GM23248 (cell line): Measurements from ENCODE around the gene SNAI3. TPM values are rescaled to one million over a fixed set of nuclear protein-coding genes. Genes with fewer than 3 reads are reported as not detected.

Experiments used
- DNase-seq: peaks from one replicate; pipeline ENCODE4 v3.0.0-alpha.2; 2015
- H2AFZ ChIP-seq: fragments of 200-600 bp; sonication (generic); 2 replicates; pipeline ENCODE4 v1.6.1; 2016; ENCODE audit warnings: antibody characterized with exemption
- H3F3A ChIP-seq: fragments of 200-600 bp; sonication (generic); 2 replicates; pipeline ENCODE4 v1.6.1; 2016; ENCODE audit warnings: mild to moderate bottlenecking, antibody characterized with exemption, mixed run types; ENCODE audit not compliant: insufficient read depth
- H3K27ac ChIP-seq: fragments of 200-600 bp; sonication (generic); 2 replicates; pipeline ENCODE4 v1.5.1; 2016; ENCODE audit warnings: mild to moderate bottlenecking
- H3K27me3 ChIP-seq: fragments of 200-600 bp; sonication (generic); replicated peaks from 2 replicates; pipeline ENCODE4 v1.6.1; 2016; ENCODE audit warnings: mild to moderate bottlenecking; ENCODE audit not compliant: insufficient read depth
- H3K36me3 ChIP-seq: fragments of 200-600 bp; sonication (generic); 2 replicates; pipeline ENCODE4 v1.6.1; 2016; ENCODE audit warnings: low read depth, mild to moderate bottlenecking
- H3K4me1 ChIP-seq: fragments of 200-600 bp; sonication (generic); 2 replicates; pipeline ENCODE4 v1.6.1; 2016; ENCODE audit warnings: mild to moderate bottlenecking; ENCODE audit not compliant: insufficient read depth
- H3K4me2 ChIP-seq: fragments of 200-600 bp; sonication (generic); one replicate; pipeline ENCODE4 v1.6.1; 2016; ENCODE audit warnings: mild to moderate bottlenecking; ENCODE audit not compliant: unreplicated experiment
- H3K4me3 ChIP-seq: fragments of 200-600 bp; sonication (generic); 2 replicates; pipeline ENCODE4 v1.5.1; 2016; ENCODE audit warnings: mild to moderate bottlenecking
- H3K79me2 ChIP-seq: fragments of 200-600 bp; sonication (generic); 2 replicates; pipeline ENCODE4 v1.6.1; 2016; ENCODE audit warnings: mild to moderate bottlenecking; ENCODE audit not compliant: insufficient read depth
- H3K9ac ChIP-seq: fragments of 200-600 bp; sonication (generic); 2 replicates; pipeline ENCODE4 v1.6.1; 2016; ENCODE audit warnings: mild to moderate bottlenecking
- H3K9me2 ChIP-seq: fragments of 200-600 bp; sonication (generic); 2 replicates; pipeline ENCODE4 v1.6.1; 2016; ENCODE audit warnings: mixed run types, mild to moderate bottlenecking, moderate library complexity; ENCODE audit not compliant: insufficient read depth
- H3K9me3 ChIP-seq: fragments of 200-600 bp; sonication (generic); one replicate; pipeline ENCODE4 v1.6.1; 2017; ENCODE audit warnings: low read depth
- H4K20me1 ChIP-seq: fragments of 200-600 bp; sonication (generic); 2 replicates; pipeline ENCODE4 v1.6.0; 2016; ENCODE audit not compliant: insufficient read depth
- EZH2 ChIP-seq: fragments of 200-600 bp; sonication (generic); IDR thresholded peaks from 2 replicates; pipeline ENCODE4 v1.6.1; 2018; ENCODE audit warnings: antibody characterized with exemption, mild to moderate bottlenecking; ENCODE audit not compliant: insufficient read depth, poor library complexity, severe bottlenecking
- EZH2phosphoT487 ChIP-seq: fragments of 200-600 bp; sonication (generic); IDR thresholded peaks from 2 replicates; pipeline ENCODE4 v1.6.1; 2018; ENCODE audit warnings: antibody characterized with exemption, moderate library complexity, mild to moderate bottlenecking, low read depth; ENCODE audit not compliant: insufficient read depth
- WGBS, 2 experiments: methylation state at CpG; one replicate each; pipeline ENCODE4 v1.1.6; 2015 to 2017; ENCODE audit warnings: low lambda C conversion rate in 2 of 2, low coverage in 1 of 2; ENCODE audit errors: missing lambda C conversion rate in 2 of 2; 5-methylcytosine and 5-hydroxymethylcytosine counted together
- in situ Hi-C: fragments of 300-500 bp; cut with MboI; formaldehyde crosslinking; loops from 2 replicates; pipeline ENCODE4 v1.15.0; 2020
- polyA plus RNA-seq: library from polyadenylated mRNA; unstranded; fragments of >200 nt; fragmentation: Nextera tagmentation; extraction: Ambion mirVana; gene quantifications from 2 replicates; pipeline ENCODE4 v1.2.1, GENCODE V29; 2016
- total RNA-seq: library from RNA; depleted of rRNA; stranded (reverse); fragments of >200 nt; shearing (Covaris generic); gene quantifications from 2 replicates; pipeline ENCODE4 v1.2.3, GENCODE V29; 2014

Gene SNAI3
- total and polyA plus RNA-seq, 2 experiments from 2014 or later, result 0.71 TPM; not detected in 1

DNA sequence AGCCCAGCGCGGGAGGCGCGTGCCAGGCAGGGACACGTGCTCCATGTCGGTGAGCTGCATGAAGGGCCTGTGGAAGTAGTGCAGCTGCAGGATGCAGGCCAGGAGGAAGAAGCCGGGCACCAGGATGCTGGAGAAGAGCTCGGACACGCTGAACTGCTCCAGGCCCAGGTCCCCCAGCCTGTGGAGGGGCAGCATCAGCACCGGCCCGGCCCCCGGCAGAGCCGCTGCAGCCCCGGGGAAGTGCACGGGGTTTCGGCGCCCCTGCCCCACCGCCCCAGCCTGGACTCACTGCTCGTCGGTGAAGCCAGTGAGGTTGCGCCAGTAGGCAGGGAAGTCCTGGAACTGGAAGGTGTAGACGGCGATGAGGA is 48.0 kb upstream of the SNAI3 start:
- DNase-seq, result no peak
- H3K9ac ChIP-seq, result no peak overlapping the region
- H3F3A ChIP-seq, result peaks cover 6% of the 10 kb centered on the region; the same call in 1 of the 2 replicates
- WGBS, 2 experiments, result 90% methylated on average over 19 to 23 of the region's 23 CpGs
- no peaks in the 10 kb centered on the region for H3K4me1 ChIP-seq
- H4K20me1 ChIP-seq, result no peaks in the 10 kb centered on the region
- no peak overlapping the region for H3K4me2 ChIP-seq
- no peaks in the 10 kb centered on the region for H3K9me3 ChIP-seq
- TF ChIP-seq EZH2 (no peak), EZH2phosphoT487 (no peak)
- H3K9me2 ChIP-seq, result no peaks in the 10 kb centered on the region
- no peaks in the 10 kb centered on the region for H3K27me3 ChIP-seq
- no peak overlapping the region for H3K27ac ChIP-seq
- H3K79me2 ChIP-seq, result peaks cover 13% of the 10 kb centered on the region; the same call in 1 of the 2 replicates
- no peak overlapping the region for H3K4me3 ChIP-seq
- in situ Hi-C loops, result no loop called here
- peaks cover 20% of the 10 kb centered on the region; the same call in 1 of the 2 replicates for H3K36me3 ChIP-seq
- no peak overlapping the region for H2AFZ ChIP-seq

DNA sequence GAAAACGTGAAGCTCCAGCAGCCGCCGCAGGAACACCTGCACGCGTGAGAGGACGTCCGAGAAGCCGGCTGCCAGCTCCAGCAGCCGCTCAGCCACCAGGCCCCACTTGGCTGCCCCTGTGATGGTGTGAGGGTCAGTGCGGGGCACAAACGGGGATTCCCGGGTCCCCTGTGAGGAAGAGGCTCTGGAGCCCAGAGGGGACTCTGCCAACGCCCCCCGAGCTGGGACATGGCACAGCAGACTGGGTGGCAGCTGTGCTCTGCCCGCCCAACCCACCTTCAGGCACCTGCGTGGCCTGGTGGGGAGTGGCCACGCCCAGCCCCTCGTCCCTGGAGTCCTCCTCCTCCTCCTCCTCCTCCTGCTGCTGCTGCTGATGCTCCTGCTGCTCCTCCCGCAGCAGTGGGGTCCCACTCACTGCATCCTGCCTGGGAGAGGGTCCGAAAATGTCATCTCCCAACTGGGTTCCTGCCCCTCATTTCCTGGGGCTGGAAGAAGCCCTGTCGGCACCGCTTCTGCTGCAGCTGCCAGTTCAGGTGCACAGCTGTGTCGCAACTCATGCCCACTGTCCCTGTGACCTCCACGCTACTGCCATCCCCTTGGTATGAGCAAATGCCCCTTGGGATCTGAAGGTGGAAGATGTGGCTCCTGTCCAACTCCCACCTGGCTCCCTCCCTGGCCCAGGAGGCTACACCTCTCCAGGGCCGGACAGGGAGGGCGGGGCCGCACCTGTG is 47.5 kb upstream of the SNAI3 start:
- Histone ChIP-seq H3K27me3 (no peaks in the 10 kb centered on the region), H3K4me3 (no peak overlapping the region), H3K9me3 (no peaks in the 10 kb centered on the region), H3K36me3 (peaks cover 20% of the 10 kb centered on the region; the same call in 1 of the 2 replicates), H3F3A (peaks cover 6% of the 10 kb centered on the region; the same call in 1 of the 2 replicates), H3K4me2 (no peak overlapping the region), H2AFZ (no peak overlapping the region), H3K79me2 (peaks cover 13% of the 10 kb centered on the region; the same call in 1 of the 2 replicates), H3K27ac (no peak overlapping the region), H3K4me1 (no peaks in the 10 kb centered on the region), H4K20me1 (no peaks in the 10 kb centered on the region), H3K9me2 (no peaks in the 10 kb centered on the region), H3K9ac (no peak overlapping the region)
- WGBS, 2 experiments, result 92 to 93% methylated on average over 22 to 25 of the region's 27 CpGs
- in situ Hi-C loops, result no loop called here
- TF ChIP-seq EZH2 (no peak), EZH2phosphoT487 (no peak)
- no peak for DNase-seq

DNA sequence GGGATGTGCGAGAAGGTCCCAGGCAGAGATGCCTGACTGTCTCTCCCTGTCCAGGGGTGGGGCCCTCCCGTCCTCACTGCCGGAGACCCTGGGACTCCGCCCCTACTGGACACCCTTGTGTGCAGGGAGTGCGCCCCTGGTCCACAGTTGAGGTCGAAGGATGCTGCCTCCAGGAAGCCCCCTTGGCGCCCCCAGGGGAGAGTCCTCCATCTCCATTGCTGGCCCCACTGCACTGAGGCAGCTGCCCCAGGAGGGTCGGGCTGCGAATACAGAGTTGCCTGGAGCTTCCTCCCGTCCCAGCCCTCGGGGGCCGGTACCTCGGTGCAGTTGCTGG is 46.6 kb upstream of the SNAI3 start:
- no peak overlapping the region for H3K9ac ChIP-seq
- WGBS, 2 experiments, result 93 to 96% methylated on average over 13 of the region's 13 CpGs
- no peaks in the 10 kb centered on the region for H3K27me3 ChIP-seq
- H3K79me2 ChIP-seq, result peaks cover 12% of the 10 kb centered on the region; the same call in 1 of the 2 replicates
- no peaks in the 10 kb centered on the region for H4K20me1 ChIP-seq
- TF ChIP-seq EZH2phosphoT487 (no peak), EZH2 (no peak)
- H3K4me1 ChIP-seq, result no peaks in the 10 kb centered on the region
- H3K4me2 ChIP-seq, result no peak overlapping the region
- in situ Hi-C loops, result no loop called here
- DNase-seq, result no peak
- peaks cover 6% of the 10 kb centered on the region; the same call in 1 of the 2 replicates for H3F3A ChIP-seq
- no peaks in the 10 kb centered on the region for H3K9me3 ChIP-seq
- H3K36me3 ChIP-seq, result peaks cover 20% of the 10 kb centered on the region; the same call in 1 of the 2 replicates
- H3K9me2 ChIP-seq, result no peaks in the 10 kb centered on the region
- no peak overlapping the region for H3K4me3 ChIP-seq
- no peak overlapping the region for H2AFZ ChIP-seq
- no peak overlapping the region for H3K27ac ChIP-seq

DNA sequence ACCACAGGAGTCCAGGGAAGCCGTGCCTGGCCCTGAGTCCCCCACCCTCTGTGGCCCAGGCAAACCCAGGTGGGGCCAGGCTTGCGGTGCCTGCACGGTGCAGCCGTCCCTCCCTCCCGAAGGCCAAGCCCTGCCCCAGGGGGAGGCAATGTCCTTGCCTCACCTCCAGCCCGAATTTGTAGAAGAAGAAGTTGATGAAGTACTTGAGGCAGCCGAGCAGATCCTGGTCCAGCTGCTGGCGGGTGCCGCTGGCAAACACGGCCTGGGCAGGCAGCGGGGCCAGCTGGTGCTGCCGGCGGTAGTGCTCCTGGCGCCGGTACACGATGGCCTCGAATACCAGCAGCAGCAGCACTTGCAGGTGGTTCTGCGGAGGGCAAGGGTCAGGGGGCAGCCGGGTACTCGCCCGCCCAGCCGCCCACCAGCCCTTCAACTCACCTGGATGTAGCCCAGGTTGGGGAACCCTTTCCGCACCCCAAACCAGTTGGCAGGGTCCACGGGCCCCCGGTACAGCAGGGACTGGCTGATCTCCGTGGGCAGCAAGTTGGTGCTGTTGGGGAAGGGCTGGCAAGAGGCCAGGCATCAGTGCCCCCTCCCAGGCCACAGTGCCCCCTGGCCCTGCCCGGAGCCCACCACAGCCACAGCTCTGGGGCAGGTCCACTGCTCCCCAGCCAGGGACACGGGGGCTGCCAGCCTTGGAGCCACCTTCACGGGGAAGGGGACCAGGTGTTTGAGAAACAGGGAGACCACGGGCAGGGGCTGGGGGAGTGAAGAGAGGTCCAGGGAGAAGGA is 46.1 kb upstream of the SNAI3 start:
- H3F3A ChIP-seq, result peaks cover 6% of the 10 kb centered on the region; the same call in 1 of the 2 replicates
- H3K27me3 ChIP-seq, result no peaks in the 10 kb centered on the region
- no peaks in the 10 kb centered on the region for H3K9me2 ChIP-seq
- H3K79me2 ChIP-seq, result peaks cover 7% of the 10 kb centered on the region; the same call in 1 of the 2 replicates
- H4K20me1 ChIP-seq, result no peaks in the 10 kb centered on the region
- no peaks in the 10 kb centered on the region for H3K4me1 ChIP-seq
- DNase-seq, result no peak
- no peak overlapping the region for H3K27ac ChIP-seq
- in situ Hi-C loops, result no loop called here
- H3K9me3 ChIP-seq, result no peaks in the 10 kb centered on the region
- H3K4me3 ChIP-seq, result no peak overlapping the region
- H3K9ac ChIP-seq, result no peak overlapping the region
- 85 to 87% methylated on average over 25 to 28 of the region's 30 CpGs for WGBS, 2 experiments
- TF ChIP-seq EZH2phosphoT487 (no peak), EZH2 (no peak)
- H3K4me2 ChIP-seq, result no peak overlapping the region
- H2AFZ ChIP-seq, result no peak overlapping the region
- H3K36me3 ChIP-seq, result peaks cover 20% of the 10 kb centered on the region; the same call in 1 of the 2 replicates
